IPS-18c (cell line): ENCODE data around the gene HS6ST3.

Source experiments
- H3K4me3 ChIP-seq: 2 replicates; pipeline ENCODE4 v1.7.0; 2013; ENCODE audit warnings: low read depth, mild to moderate bottlenecking, low read length, moderate library complexity; ENCODE audit not compliant: insufficient read depth
- H3K9me3 ChIP-seq: one replicate; pipeline ENCODE4 v1.6.1; 2013; ENCODE audit warnings: mild to moderate bottlenecking, low read length, moderate library complexity; ENCODE audit not compliant: control insufficient read depth, insufficient read depth

The HS6ST3 gene

DNA sequence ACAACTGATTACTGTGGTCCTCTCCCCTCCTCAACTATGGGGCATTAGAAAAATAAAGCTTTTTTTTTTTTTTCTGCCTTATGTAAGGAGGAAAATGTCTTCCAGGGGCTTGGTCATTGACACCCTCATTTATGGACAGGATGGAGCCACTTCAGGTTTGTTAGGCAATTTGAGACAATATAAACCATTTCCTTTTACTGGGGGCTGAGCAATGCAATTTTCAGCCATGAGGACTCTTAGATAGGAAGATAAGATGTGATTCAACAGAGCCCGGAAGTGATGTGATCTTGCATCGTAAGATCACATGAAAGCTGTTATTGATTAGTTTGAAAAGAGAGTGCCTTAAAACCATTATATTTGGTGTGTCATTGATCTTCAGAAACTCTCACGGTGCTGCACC is 693.6 kb downstream of the HS6ST3 start:
- Histone ChIP-seq H3K4me3 (no peak overlapping the region), H3K9me3 (no peaks in the 10 kb centered on the region)

DNA sequence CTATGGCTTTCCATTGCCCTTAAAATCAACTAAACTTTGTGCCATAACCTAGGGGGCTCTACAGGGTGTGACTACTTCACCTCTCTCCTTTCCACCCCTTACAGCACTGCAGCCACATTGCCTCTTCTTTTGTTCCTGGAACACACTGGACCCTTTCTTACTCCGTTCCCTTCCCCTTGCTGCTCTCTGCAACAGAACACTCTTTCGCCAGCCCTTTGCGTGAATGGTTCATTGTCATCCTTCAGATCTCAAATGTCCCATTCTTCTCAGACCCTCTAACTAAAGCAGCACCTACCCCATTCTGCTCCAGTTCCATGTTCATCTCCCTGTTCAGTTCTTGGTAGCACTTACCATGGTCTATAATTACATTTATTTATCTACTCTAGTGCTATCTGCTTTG is 696.1 kb downstream of the HS6ST3 start:
- Histone ChIP-seq H3K4me3 (no peak overlapping the region), H3K9me3 (no peaks in the 10 kb centered on the region)

DNA sequence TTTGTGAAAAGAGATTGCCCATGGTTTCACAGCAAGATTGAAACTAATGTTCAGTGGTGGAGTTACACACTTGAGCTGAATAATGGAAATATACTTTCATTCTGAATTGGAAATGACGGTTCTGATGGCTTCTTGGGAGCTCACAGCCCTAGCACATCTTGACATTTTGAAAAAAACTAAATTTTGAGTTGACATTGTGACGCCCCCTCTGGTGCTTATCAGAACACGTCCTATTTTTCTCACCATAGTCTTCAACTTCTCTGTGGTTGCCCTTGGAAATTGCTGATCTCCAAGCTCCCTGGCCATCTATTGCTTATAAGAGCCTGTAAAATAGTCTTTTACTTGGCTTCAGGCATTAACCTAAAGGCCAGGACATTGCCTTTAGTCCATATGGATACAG is 702.3 kb downstream of the HS6ST3 start:
- Histone ChIP-seq H3K9me3 (no peaks in the 10 kb centered on the region), H3K4me3 (no peak overlapping the region)

DNA sequence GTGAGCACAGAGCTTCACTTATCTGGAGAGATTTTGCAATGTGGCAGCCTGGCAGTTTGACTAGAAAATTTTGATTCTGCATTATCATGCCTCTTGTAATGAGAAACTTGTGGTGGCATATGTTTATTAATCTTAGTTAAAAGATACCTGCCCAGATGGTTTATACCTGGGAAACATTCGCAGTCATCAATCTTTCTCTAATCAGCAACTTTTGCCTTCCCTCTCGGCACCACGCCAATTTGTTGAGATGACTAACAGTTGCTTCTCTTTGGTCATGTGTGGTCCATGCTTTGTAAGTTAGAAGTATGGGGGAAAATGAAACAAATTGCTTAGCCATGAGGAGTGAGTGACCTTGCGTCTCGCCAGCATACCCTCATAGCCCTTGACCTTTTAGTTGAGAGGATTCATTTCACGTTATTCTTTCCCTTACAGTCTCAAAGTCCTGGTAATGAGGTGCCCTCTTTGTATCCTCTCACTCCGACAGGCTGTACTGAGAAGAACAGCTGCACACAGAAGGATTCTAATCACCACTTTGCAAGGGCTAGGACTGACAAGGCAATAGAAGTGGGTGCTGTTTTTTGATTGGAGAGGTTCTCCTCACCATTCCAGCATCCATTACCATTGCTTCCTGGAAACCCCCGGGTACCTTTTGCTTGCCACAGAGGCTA is 703.0 kb downstream of the HS6ST3 start:
- Histone ChIP-seq H3K4me3 (no peak overlapping the region), H3K9me3 (no peaks in the 10 kb centered on the region)

DNA sequence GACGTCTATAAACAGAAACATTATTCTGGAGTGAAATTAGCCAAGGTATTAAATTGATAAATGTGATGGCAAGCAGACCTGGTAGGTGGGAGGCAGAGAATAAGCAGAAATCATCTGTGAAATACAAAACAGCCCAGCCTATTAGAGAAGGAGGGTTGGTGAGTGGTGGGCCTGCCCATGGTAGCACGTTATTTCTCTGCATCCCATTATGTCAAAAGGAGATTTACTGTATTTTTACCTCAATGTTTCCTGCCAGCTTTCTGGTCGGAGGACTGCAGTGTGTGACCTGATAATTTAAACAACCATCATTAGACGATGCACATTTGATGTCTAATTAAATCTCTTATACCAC is 703.5 kb downstream of the HS6ST3 start:
- no peaks in the 10 kb centered on the region for H3K9me3 ChIP-seq
- no peak overlapping the region for H3K4me3 ChIP-seq

DNA sequence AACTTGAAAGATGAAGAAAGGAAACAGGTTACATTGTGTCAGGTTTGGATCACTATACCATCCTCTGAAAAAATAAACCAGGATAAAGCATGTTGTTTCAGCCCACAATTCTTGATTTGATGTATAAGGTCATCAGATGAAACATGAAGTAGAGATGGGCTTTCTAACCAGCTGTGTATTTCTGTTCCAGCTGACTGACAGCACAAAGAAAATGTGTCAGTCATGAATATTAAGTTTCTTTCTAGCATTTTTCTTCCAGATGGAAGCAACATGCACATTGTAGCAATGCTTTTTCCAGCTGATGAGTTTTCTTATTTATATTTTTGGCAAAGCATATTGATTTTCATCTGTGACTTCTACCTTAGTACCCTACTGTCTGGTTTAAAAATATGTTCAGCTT is 704.8 kb downstream of the HS6ST3 start:
- no peak overlapping the region for H3K4me3 ChIP-seq

DNA sequence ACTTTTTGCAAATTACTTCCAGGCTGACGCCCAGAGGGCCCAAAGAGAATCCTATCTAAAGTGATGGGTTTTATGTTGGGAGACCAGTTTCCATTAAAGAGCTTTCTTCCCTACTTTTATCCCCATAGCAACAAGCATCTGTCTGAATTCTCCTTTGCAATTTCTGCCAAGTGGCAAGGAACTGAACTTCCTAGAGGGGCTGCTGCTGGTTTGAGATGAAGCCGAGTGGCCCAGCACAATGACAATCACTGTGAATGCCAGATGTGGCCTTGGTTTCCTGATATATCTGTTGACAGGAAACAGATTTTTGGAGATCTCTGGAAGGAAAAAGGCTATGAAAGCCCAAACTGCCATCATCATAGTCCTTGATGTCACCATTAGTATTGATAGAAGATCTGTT is 705.8 kb downstream of the HS6ST3 start:
- Histone ChIP-seq H3K9me3 (no peaks in the 10 kb centered on the region), H3K4me3 (no peak overlapping the region)

More for the DNA sequence above, 704.8 kb downstream of the HS6ST3 start:
- no peaks in the 10 kb centered on the region for H3K9me3 ChIP-seq

DNA sequence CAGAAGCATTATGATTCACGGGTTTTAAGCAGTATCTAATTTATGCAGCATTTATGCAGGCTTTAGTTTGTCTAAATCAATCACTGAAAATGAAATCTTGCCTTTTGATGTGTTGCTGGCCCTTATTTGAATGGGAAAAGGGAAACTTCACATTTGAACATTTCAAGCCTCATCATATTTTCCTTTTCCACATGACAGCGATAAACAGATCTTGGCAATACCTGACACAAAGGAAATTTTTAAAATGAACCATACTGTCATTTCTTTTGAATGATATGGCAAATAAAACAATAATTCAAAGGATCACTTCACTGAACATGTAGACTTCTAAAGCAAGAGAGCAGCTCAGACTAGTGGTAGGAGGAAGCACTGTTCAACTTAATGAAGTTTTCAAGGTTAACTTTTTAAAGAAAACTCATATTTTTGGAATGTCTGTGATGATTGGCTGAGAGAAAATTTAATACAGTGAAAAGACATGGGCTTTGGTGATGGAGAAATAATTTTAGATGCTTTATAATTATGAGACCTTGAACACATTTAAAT is 706.3 kb downstream of the HS6ST3 start:
- H3K4me3 ChIP-seq: no peak overlapping the region
- H3K9me3 ChIP-seq: no peaks in the 10 kb centered on the region

DNA sequence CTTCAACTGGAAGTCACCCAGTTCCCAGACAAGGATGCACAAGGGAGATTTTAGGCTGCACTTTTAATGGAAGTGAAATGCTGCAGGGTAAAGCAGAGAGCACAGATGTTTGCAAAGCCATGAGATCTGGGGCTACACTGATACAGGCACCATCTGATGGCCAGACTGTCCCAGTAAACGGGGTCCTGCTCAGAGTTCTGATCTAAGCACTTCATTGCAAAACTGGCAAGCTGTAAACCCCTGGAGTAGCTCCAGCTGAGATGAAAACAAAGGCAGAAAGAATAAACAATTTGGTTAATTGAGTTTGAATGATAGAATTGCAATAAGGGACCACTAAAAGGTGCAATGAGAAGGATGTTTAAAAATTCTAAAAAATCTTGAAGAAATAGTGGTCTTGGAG is 707.2 kb downstream of the HS6ST3 start:
- no peak overlapping the region for H3K4me3 ChIP-seq
- H3K9me3 ChIP-seq: no peaks in the 10 kb centered on the region

DNA sequence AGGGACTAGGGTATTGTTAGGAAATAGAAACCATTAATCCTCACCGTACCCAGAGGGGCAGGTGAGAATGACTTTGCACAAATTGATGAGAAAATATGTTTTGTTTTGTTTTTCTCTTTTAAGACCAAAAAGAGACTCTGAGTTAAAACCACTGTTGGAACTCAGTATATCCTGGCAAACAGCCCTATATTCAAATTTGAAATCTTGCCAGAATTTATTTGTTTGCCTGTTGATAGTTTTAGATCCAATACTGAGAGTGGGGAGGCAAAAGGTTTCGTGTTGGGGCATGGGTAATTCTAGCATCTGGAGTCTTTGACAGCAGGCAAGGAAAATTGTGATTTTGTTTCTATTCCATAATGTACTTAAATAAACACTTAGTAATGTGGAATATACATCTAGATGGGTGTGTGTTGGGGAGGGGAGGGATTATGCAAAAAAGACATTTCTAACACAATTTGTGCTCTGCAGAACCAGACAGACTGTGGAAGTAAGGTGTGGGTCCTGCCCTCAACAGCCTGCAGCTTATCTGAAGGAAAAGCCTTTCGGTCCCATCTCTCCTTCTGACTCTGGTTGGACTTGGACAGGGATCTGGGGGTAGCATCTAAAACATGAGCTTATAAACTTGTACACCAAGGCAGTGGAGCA is 713.7 kb downstream of the HS6ST3 start:
- no peaks in the 10 kb centered on the region for H3K9me3 ChIP-seq
- no peak overlapping the region for H3K4me3 ChIP-seq

DNA sequence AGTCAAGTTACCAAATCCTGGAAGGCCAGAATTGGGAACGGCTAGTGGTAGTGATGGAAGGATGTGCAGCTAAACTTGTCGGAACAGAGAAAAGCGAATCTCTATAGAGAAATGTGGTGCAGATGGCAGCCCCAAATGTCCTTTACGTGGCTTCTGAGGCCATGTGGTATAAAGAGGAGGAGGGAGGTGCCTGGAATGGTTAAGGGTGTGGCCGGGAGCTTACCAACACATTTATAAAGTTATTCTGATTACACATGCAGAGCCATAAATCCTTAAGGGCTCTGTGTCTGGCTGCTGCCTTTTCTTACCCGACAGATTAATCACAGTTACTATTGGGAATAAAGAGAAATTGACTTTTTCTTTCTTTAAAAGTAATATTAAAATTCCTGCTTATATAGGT is 714.3 kb downstream of the HS6ST3 start:
- H3K4me3 ChIP-seq: no peak overlapping the region
- H3K9me3 ChIP-seq: no peaks in the 10 kb centered on the region

DNA sequence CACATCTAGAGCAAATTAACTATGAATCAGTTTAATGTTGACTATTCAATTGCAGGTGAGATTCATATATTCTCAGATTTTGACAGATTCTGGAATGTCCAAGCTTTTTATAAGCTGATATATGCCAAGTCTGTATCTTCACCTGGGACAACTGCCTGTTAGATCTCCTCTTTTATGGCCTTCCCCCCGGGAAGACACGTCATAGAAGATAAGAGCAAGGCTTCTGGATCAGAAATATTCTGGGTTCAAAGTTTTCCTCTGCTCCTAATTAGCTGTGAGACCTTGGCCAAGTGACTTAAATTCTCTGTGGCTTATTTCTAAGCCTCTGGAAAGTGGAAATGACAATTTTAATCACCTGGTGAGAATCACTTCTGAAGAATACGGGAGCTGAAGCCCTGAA is 716.8 kb downstream of the HS6ST3 start:
- Histone ChIP-seq H3K9me3 (no peaks in the 10 kb centered on the region), H3K4me3 (no peak overlapping the region)

DNA sequence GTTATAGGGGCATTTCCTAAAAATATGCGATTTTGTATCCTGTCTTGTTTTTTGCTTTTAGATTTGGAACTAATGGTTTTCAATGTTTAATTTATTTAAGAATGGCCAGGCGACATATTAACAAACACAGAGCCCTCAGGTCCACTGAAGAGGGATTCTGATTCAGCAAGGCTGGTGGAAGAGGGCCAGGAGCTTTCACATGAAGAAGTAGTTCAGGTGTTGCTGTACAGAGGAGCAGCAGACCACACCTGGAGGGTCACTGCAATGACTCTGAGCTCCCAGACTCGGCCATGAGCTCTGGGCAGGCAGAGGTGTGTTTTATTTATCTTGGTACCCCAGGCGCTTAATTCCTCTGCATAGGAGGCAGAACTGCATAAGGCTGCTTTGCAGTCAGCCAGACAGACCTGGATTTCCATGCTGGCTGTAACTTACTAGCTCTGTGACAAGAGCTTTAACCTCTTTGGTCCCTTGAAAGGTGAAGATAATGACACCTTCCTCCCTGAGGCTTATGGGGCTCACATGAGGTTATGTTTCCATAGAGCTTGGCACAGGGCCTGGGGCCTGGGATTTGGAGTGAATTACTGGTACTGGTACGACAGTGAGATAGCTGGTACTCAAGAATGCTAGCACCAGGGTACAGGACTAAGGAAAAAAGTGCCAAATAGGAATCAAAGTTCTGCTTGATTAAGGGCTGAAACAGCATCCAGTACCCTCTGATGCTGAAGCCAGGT is 719.6 kb downstream of the HS6ST3 start:
- no peak overlapping the region for H3K4me3 ChIP-seq
- no peaks in the 10 kb centered on the region for H3K9me3 ChIP-seq

DNA sequence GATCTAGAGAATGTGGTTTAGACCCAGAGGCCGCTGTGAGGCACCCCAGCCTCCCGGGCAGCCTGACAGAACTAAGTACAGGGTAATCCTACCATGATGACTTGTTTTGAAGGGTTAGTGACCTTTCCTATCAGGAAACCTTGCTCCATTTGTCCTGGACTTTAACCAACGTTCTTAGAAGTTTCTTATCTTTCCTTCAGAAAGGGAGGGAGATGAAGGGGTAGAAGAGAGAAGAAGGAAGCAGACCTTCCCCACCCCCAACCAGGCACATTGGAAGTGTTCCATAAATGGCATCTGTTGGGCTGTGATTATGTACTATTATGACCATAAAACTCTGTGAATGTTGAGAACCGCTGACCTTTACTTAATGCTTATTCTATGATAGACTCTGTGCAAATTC is 720.2 kb downstream of the HS6ST3 start:
- Histone ChIP-seq H3K4me3 (no peak overlapping the region), H3K9me3 (no peaks in the 10 kb centered on the region)

DNA sequence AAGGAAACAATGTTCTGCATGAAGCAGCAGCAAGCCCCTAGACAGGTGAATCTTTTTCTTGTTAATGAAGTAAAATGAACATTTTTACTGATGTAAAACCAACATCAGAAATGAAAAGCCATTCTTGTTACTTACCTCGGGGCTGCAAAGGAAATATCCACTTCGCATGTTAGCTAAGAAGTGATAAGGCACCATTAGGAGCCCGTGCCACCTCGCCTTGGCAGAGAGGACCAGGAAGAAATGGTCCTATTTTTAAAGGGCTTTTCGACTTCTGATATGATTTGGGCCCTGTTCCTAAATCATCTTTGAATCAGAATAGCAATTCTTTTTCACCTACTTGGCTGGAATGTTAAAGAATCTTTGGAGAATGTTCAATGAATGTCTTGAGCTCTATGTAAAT is 721.1 kb downstream of the HS6ST3 start:
- no peaks in the 10 kb centered on the region for H3K9me3 ChIP-seq

DNA sequence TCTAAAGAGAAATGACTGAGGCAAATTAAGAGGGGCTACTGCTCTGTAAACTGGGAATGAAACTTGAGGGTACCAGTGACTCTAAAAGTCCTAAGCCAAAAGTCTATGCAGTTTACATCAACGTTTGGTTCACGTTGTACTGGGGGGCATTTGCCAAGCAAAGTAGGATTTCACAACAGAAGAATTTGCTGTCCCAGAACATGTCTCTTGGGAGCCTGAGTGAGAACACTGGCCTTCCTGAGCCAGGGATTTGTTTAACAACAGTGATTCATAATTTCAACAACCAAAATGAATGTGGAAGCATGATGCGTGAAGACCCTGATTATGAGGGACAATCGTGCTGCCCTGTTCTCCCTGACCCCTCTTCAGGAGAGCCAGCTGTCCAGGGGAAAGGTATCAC is 726.4 kb downstream of the HS6ST3 start:
- no peak overlapping the region for H3K4me3 ChIP-seq
- no peaks in the 10 kb centered on the region for H3K9me3 ChIP-seq

More for the DNA sequence above, 721.1 kb downstream of the HS6ST3 start:
- no peak overlapping the region for H3K4me3 ChIP-seq

DNA sequence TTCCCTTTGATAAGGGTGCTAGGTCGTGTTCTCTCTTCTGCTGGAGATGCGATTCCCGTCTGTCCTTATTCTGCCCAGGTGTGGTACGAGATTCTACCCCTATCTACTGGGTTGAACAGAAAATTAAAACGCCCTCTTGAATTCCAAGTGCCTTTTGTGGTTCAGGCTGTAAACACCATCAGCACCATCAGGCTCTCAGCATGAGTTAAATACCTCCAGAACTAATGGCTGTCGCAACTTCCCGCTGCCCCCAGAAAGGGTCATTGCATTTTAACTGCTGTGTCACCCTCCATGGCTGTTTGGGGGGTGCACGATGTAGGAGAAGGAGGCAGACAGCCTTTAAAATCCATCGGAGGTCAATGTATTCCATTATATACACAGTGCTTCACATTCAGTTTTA is 727.0 kb downstream of the HS6ST3 start:
- Histone ChIP-seq H3K4me3 (no peak overlapping the region), H3K9me3 (no peaks in the 10 kb centered on the region)

DNA sequence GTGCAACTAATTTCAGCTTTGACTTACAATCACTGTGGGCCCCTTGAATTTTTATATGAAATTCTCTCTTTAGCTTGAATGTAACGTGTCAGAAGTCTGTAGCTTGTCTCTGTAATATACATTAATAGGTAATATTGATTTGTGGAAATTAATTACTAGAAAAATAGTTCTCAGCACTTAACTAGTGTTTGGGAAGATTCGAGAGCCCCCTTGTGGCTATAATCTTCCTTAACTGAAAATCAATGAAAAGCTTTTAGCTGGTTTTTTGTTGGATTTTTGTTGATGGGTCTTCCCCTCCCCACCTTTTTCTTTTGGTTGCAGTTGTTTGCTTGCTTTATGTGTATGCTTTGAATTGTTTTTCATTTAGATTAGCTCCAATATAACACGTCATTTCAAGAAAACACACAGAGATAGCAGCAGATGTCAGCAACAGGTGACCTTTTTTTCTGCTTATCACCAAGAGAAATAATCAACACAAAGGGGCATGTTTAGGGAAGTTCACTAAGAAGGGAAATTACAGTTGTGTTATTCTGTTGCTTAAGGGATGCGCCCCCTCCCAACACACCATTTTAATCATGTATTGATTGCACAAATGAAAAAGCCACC is 727.5 kb downstream of the HS6ST3 start:
- H3K9me3 ChIP-seq: no peaks in the 10 kb centered on the region
- H3K4me3 ChIP-seq: no peak overlapping the region
